ENCODE measurements around the gene EPHA8. TPM values are rescaled to one million over a fixed set of nuclear protein-coding genes. Genes with fewer than 3 reads are reported as not detected.

The EPHA8 gene
- total and polyA plus RNA-seq, 2 donors (not counting 1 experiment from before 2014, with no cell fraction given) = not detected

GRCh38 chr1:22542886-22543285, 20.4 kb upstream of the EPHA8 start:
- no peak overlapping the region for H3K4me3 Mint-ChIP-seq
- CTCF ChIA-PET = no interaction called here

DNA sequence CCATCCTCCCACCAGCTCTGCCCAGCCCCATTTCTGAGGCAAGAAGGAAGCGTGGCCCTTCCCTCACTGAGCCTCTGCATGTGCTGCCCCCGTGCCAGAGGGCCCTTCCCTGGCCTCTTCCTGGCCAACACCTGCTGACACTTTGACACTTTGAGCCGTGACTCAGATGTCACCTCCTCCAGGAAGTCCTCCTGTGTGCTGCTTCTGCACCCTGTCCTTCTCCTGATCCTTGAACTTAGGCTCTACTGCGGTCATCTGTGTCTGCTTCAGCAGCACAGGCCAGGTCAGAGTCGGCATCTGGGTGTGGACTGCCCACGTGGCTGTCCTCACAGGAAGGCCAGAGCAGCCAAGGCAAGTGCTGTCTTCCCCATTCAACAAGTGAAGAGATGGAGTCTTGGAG, 19.6 kb upstream of the EPHA8 start:
- H3K4me1 ChIP-seq (ENCODE audit: control insufficient read depth in 2 of 2, insufficient read depth in 2 of 2, low read length in 2 of 2) = no peaks in the 10 kb centered on the region
- H4K20me1 ChIP-seq (ENCODE audit: control insufficient read depth, insufficient read depth, low read length, poor library complexity, severe bottlenecking) = no peaks in the 10 kb centered on the region
- no peak overlapping the region for H3K4me3 Mint-ChIP-seq
- no peak for DNase-seq
- no peak overlapping the region for H3K4me3 ChIP-seq (ENCODE audit: control extremely low read depth in 1 of 5, extremely low read depth in 1 of 5, insufficient read depth in 1 of 5, low read depth in 2 of 5, low read length in 4 of 5)
- TF ChIP-seq, protein P1, sequence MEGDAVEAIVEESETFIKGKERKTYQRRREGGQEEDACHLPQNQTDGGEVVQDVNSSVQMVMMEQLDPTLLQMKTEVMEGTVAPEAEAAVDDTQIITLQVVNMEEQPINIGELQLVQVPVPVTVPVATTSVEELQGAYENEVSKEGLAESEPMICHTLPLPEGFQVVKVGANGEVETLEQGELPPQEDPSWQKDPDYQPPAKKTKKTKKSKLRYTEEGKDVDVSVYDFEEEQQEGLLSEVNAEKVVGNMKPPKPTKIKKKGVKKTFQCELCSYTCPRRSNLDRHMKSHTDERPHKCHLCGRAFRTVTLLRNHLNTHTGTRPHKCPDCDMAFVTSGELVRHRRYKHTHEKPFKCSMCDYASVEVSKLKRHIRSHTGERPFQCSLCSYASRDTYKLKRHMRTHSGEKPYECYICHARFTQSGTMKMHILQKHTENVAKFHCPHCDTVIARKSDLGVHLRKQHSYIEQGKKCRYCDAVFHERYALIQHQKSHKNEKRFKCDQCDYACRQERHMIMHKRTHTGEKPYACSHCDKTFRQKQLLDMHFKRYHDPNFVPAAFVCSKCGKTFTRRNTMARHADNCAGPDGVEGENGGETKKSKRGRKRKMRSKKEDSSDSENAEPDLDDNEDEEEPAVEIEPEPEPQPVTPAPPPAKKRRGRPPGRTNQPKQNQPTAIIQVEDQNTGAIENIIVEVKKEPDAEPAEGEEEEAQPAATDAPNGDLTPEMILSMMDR (IDR thresholded peaks at IDR 0.05) = no peak
- no peak for TF ChIP-seq EZH2 (IDR thresholded peaks at IDR 0.05; ENCODE audit: borderline replicate concordance, insufficient read depth, low read depth, low read length, poor library complexity, severe bottlenecking)
- no peaks in the 10 kb centered on the region for H3K36me3 ChIP-seq (replicated peaks in 1 of 2; ENCODE audit: control extremely low read depth in 1 of 2, control insufficient read depth in 1 of 2, extremely low read depth in 1 of 2, insufficient read depth in 2 of 2, low read length in 1 of 2)
- ChIA-PET POLR2A (no interaction called here), CTCF (no interaction called here)
- H3K9me3 ChIP-seq (ENCODE audit: control extremely low read depth in 1 of 3, control insufficient read depth in 2 of 3, insufficient read depth in 1 of 3, low read length in 2 of 3) = no peaks in the 10 kb centered on the region
- H3K27ac Mint-ChIP-seq = no peak overlapping the region
- H3K4me2 ChIP-seq (replicated peaks; ENCODE audit: low read depth, low read length, poor library complexity, severe bottlenecking) = no peak overlapping the region
- H3K27me3 ChIP-seq (replicated peaks in 1 of 4; ENCODE audit: control extremely low read depth in 1 of 4, control insufficient read depth in 3 of 4, insufficient read depth in 4 of 4, low read length in 3 of 4) = no peaks in the 10 kb centered on the region
- H3K9me3 Mint-ChIP-seq (ENCODE audit: insufficient read depth) = no peaks in the 10 kb centered on the region
- H2AFZ ChIP-seq (ENCODE audit: insufficient read depth, low read depth, low read length, poor library complexity, severe bottlenecking) = no peak overlapping the region
- H3K27ac ChIP-seq (ENCODE audit: low read length in 2 of 2) = no peak overlapping the region
- intact Hi-C loops (cut with micrococcal nuclease) = no loop called here
- ATAC-seq (ENCODE audit: low read depth) = no peak
- no peak overlapping the region for H3K9ac ChIP-seq (ENCODE audit: low read length)
- H3K79me2 ChIP-seq (ENCODE audit: control insufficient read depth, insufficient read depth, low read length) = no peaks in the 10 kb centered on the region
- WGBS (ENCODE audit: insufficient coverage) = 70% methylated on average over 6 of the region's 6 CpGs
- H3K4me1 Mint-ChIP-seq = peaks cover 10% of the 10 kb centered on the region
- peaks cover 12% of the 10 kb centered on the region for H3K27me3 Mint-ChIP-seq

More at GRCh38 chr1:22542886-22543285, 20.4 kb upstream of the EPHA8 start:
- TF ChIP-seq, protein P1 (IDR thresholded peaks at IDR 0.05) = no peak
- TF ChIP-seq EZH2 (IDR thresholded peaks at IDR 0.05; ENCODE audit: borderline replicate concordance, insufficient read depth, low read depth, low read length, poor library complexity, severe bottlenecking) = no peak
- H3K79me2 ChIP-seq (ENCODE audit: control insufficient read depth, insufficient read depth, low read length) = no peaks in the 10 kb centered on the region
- no peak overlapping the region for H2AFZ ChIP-seq (ENCODE audit: insufficient read depth, low read depth, low read length, poor library complexity, severe bottlenecking)
- H3K9me3 ChIP-seq (ENCODE audit: control extremely low read depth in 1 of 3, control insufficient read depth in 2 of 3, insufficient read depth in 1 of 3, low read length in 2 of 3) = no peaks in the 10 kb centered on the region
- H4K20me1 ChIP-seq (ENCODE audit: control insufficient read depth, insufficient read depth, low read length, poor library complexity, severe bottlenecking) = no peaks in the 10 kb centered on the region
- Mint-ChIP-seq H3K27ac (no peak overlapping the region), H3K9me3 (ENCODE audit: insufficient read depth) (no peaks in the 10 kb centered on the region), H3K27me3 (peaks cover 6% of the 10 kb centered on the region), H3K4me1 (peaks cover 11% of the 10 kb centered on the region)
- H3K36me3 ChIP-seq (replicated peaks in 1 of 2; ENCODE audit: control extremely low read depth in 1 of 2, control insufficient read depth in 1 of 2, extremely low read depth in 1 of 2, insufficient read depth in 2 of 2, low read length in 1 of 2) = no peaks in the 10 kb centered on the region
- intact Hi-C loops (cut with micrococcal nuclease) = no loop called here
- H3K27me3 ChIP-seq (replicated peaks in 1 of 4; ENCODE audit: control extremely low read depth in 1 of 4, control insufficient read depth in 3 of 4, insufficient read depth in 4 of 4, low read length in 3 of 4) = no peaks in the 10 kb centered on the region
- H3K4me1 ChIP-seq (ENCODE audit: control insufficient read depth in 2 of 2, insufficient read depth in 2 of 2, low read length in 2 of 2) = no peaks in the 10 kb centered on the region
- ATAC-seq (ENCODE audit: low read depth) = no peak
- H3K4me3 ChIP-seq (ENCODE audit: control extremely low read depth in 1 of 5, extremely low read depth in 1 of 5, insufficient read depth in 1 of 5, low read depth in 2 of 5, low read length in 4 of 5) = no peak overlapping the region
- POLR2A ChIA-PET = no interaction called here
- 94% methylated on average over 5 of the region's 9 CpGs for WGBS (ENCODE audit: insufficient coverage)
- H3K4me2 ChIP-seq (replicated peaks; ENCODE audit: low read depth, low read length, poor library complexity, severe bottlenecking) = no peak overlapping the region
- H3K9ac ChIP-seq (ENCODE audit: low read length) = no peak overlapping the region
- DNase-seq = no peak
- H3K27ac ChIP-seq (ENCODE audit: low read length in 2 of 2) = no peak overlapping the region
